ENCODE data around the gene H1-8. TPM values are rescaled to one million over a fixed set of nuclear protein-coding genes. Genes with fewer than 3 reads are reported as not detected.

H1-8 gene
- total RNA-seq, 5 donors from 2014 or later (not counting 1 experiment from before 2014, with no cell fraction given), result not detected

DNA sequence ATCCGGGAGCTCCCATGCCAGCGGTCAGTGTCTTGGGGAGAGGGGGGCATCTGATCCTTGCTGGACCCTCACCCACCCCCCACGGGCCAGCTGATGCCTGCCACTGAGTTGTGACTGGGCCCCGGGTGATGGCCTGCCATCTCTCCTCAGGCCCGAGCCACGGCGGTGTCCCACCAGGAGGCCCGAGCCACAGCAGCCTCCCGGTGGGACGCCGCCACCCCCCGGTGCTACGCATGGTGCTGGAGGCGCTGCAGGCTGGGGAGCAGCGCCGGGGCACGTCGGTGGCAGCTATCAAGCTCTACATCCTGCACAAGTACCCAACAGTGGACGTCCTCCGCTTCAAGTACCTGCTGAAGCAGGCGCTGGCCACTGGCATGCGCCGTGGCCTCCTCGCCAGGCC is 4.3 kb downstream of the H1-8 start:
- H3K27me3 Mint-ChIP-seq, result no peaks in the 10 kb centered on the region
- Histone ChIP-seq H3K4me3 (ENCODE audit: control insufficient read depth in 1 of 2, extremely low read depth in 1 of 2, low read length in 1 of 2) (no peak overlapping the region), H3K9me3 (no peaks in the 10 kb centered on the region), H3K27ac (ENCODE audit: low read length) (no peak overlapping the region), H3K36me3 (ENCODE audit: control insufficient read depth in 2 of 2, extremely low read depth in 1 of 2, insufficient read depth in 1 of 2, low read length in 1 of 2) (no peaks in the 10 kb centered on the region), H3K27me3 (replicated peaks in 1 of 2; ENCODE audit: control insufficient read depth in 2 of 2, extremely low read depth in 1 of 2, insufficient read depth in 2 of 2, low read length in 1 of 2) (peaks cover 0 to 13% of the 10 kb centered on the region in 2 experiments), H3K4me1 (ENCODE audit: control insufficient read depth in 1 of 2, extremely low read depth in 1 of 2, insufficient read depth in 2 of 2, low read length in 2 of 2) (no peaks in the 10 kb centered on the region)
- WGBS (ENCODE audit: insufficient coverage), result 91% methylated on average over 20 of the region's 24 CpGs
- no peaks in the 10 kb centered on the region for H3K4me1 Mint-ChIP-seq
- DNase-seq (no peak), ATAC-seq (replicated peaks in 1 of 4) (no peak)
- H3K27ac Mint-ChIP-seq, result no peak overlapping the region
- no peaks in the 10 kb centered on the region for H3K36me3 Mint-ChIP-seq
- no peaks in the 10 kb centered on the region for H3K9me3 Mint-ChIP-seq
- POLR2A ChIA-PET, result interaction anchor here in 1 of 2 donors (0.6 kb wide), 1 partner anchor 81 kb away, joined by 10 read pairs; no protein-coding TSS in a partner anchor
- no peak overlapping the region for H3K4me3 Mint-ChIP-seq
- CTCF ChIA-PET, result interaction anchor here in 1 of 2 donors (0.7 kb wide), 1 partner anchor 205 kb away, joined by 5 read pairs; no protein-coding TSS in a partner anchor

DNA sequence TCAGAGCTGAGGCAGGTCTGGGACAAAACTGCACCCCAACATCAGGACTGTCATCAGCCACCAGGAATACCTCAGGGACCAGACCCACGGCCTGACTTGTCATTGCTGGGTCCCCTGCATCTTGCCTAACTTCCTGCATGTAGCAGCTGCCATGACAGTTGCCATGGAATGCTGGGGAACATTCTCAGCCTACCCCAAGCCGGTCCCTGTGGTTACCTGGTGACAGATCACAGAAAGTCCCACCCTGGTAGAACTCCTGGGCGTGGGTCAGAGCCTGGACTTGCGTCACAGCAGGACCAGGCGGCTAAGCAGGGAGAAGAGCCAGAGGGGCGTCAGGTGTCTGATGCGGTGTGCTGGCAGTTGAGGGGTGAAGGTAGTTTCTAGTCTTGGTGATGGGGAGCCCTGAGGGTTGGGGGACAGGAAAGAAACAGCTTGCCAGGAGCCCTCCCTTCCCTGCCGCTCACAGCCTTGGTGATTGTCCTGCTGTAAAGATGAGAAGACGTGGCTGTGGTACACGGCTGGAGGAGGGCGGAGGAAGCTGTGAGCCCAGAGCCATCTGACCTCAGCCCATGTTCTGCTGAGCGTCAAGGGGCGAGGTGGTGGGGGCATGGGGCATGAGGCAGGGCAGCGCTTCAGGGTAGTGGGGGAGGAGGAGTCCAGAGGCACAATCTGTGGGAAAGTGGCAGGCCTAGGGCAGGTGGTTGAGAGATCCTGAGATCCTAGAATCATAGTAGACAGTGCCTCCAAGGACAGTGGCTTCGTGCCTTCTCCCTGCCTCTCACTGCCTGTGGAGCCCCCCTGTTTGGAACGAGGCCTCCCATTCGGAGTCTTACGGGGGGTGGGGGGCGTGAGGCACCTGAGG is 5.4 kb downstream of the H1-8 start:
- DNase-seq (no peak), ATAC-seq (replicated peaks in 1 of 4) (no peak)
- no peaks in the 10 kb centered on the region for H3K9me3 Mint-ChIP-seq
- ChIA-PET POLR2A (no interaction called here), CTCF (no interaction called here)
- Histone ChIP-seq H3K9me3 (no peaks in the 10 kb centered on the region), H3K27ac (ENCODE audit: low read length) (no peak overlapping the region), H3K36me3 (ENCODE audit: control insufficient read depth in 2 of 2, extremely low read depth in 1 of 2, insufficient read depth in 1 of 2, low read length in 1 of 2) (no peaks in the 10 kb centered on the region), H3K4me1 (ENCODE audit: control insufficient read depth in 1 of 2, extremely low read depth in 1 of 2, insufficient read depth in 2 of 2, low read length in 2 of 2) (no peaks in the 10 kb centered on the region), H3K4me3 (ENCODE audit: control insufficient read depth in 1 of 2, extremely low read depth in 1 of 2, low read length in 1 of 2) (no peak overlapping the region), H3K27me3 (replicated peaks in 1 of 2; ENCODE audit: control insufficient read depth in 2 of 2, extremely low read depth in 1 of 2, insufficient read depth in 2 of 2, low read length in 1 of 2) (peaks cover 0 to 21% of the 10 kb centered on the region in 2 experiments)
- no peaks in the 10 kb centered on the region for H3K27me3 Mint-ChIP-seq
- peaks cover 0 to 3% (median 0%) of the 10 kb centered on the region in 3 donors for H3K4me1 Mint-ChIP-seq
- no peak overlapping the region for H3K27ac Mint-ChIP-seq
- H3K4me3 Mint-ChIP-seq, result no peak overlapping the region
- WGBS (ENCODE audit: insufficient coverage), result 81% methylated on average over 15 of the region's 19 CpGs
- H3K36me3 Mint-ChIP-seq, result no peaks in the 10 kb centered on the region

DNA sequence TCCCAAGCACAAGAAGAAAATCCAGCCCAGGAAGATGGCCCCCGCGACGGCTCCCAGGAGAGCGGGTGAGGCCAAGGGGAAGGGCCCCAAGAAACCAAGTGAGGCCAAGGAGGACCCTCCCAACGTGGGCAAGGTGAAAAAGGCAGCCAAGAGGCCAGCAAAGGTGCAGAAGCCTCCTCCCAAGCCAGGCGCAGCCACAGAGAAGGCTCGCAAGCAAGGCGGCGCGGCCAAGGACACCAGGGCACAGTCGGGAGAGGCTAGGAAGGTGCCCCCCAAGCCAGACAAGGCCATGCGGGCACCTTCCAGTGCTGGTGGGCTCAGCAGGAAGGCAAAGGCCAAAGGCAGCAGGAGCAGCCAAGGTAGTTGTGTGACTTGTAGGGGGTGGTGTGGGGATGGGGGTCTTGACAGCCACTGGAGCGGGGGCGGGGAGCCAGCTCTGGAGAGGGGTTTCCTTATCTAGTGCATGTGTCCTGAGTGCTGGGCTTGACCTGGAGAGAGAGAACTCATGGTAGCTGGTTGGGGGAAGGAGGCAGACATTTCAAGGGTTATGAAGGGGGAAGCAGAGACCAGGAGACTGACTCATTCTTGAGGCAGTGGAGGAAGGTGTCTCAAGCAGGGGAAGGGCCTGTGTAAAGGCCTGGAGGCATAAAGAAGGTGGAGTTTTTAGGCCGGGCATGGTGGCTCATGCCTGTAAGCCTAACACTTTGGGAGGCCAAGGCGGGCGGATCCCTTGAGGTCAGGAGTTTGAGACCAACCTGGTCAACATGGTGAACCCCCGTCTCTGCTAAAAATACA is 6.2 kb downstream of the H1-8 start:
- CTCF ChIA-PET, result no interaction called here
- no peaks in the 10 kb centered on the region for H3K9me3 Mint-ChIP-seq
- no peak overlapping the region for H3K4me3 Mint-ChIP-seq
- Histone ChIP-seq H3K9me3 (no peaks in the 10 kb centered on the region), H3K4me1 (ENCODE audit: control insufficient read depth in 1 of 2, extremely low read depth in 1 of 2, insufficient read depth in 2 of 2, low read length in 2 of 2) (peaks cover 0 to 3% of the 10 kb centered on the region in 2 experiments), H3K4me3 (ENCODE audit: control insufficient read depth in 1 of 2, extremely low read depth in 1 of 2, low read length in 1 of 2) (no peak overlapping the region), H3K27ac (ENCODE audit: low read length) (no peak overlapping the region), H3K27me3 (replicated peaks in 1 of 2; ENCODE audit: control insufficient read depth in 2 of 2, extremely low read depth in 1 of 2, insufficient read depth in 2 of 2, low read length in 1 of 2) (peaks cover 0 to 23% of the 10 kb centered on the region in 2 experiments), H3K36me3 (ENCODE audit: control insufficient read depth in 2 of 2, extremely low read depth in 1 of 2, insufficient read depth in 1 of 2, low read length in 1 of 2) (no peaks in the 10 kb centered on the region)
- POLR2A ChIA-PET, result no interaction called here
- H3K27me3 Mint-ChIP-seq, result no peaks in the 10 kb centered on the region
- H3K27ac Mint-ChIP-seq, result no peak overlapping the region
- ATAC-seq (replicated peaks in 1 of 4) (no peak), DNase-seq (no peak)
- WGBS (ENCODE audit: insufficient coverage), result 98% methylated on average over 15 of the region's 18 CpGs
- no peaks in the 10 kb centered on the region for H3K36me3 Mint-ChIP-seq
- H3K4me1 Mint-ChIP-seq, result peaks cover 0 to 11% (median 8%) of the 10 kb centered on the region in 3 donors

DNA sequence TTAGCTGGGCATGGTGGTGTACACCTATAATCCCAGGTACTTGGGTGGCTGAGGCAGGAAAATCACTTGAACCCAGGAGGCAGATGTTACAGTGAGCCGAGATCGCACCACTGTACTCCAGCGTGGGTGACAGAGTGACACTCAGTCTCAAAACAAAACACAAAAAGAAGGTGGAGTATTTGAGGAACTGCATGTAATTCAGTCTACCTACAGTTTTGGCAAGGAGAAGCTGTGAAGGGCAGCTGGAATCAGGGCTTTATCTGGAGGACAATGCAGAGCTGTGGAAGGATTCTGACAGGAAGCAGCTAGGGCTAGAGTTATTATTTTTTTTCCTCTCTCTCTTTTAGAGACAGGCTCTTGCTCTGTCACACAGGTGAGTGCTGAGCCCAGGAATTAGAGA is 6.8 kb downstream of the H1-8 start:
- peaks cover 0 to 29% of the 10 kb centered on the region in 2 experiments for H3K27me3 ChIP-seq (replicated peaks in 1 of 2; ENCODE audit: control insufficient read depth in 2 of 2, extremely low read depth in 1 of 2, insufficient read depth in 2 of 2, low read length in 1 of 2)
- whole genome bisulfite sequencing (ENCODE audit: insufficient coverage), result no CpG with 5 or more reads among the region's 3 CpGs
- ATAC-seq (replicated peaks in 1 of 4) (no peak), DNase-seq (no peak)
- Mint-ChIP-seq H3K9me3 (no peaks in the 10 kb centered on the region), H3K4me3 (no peak overlapping the region), H3K27ac (no peak overlapping the region), H3K4me1 (peaks cover 0 to 17% (median 13%) of the 10 kb centered on the region in 3 donors), H3K36me3 (no peaks in the 10 kb centered on the region), H3K27me3 (no peaks in the 10 kb centered on the region)
- ChIA-PET POLR2A (no interaction called here), CTCF (no interaction called here)
- H3K36me3 ChIP-seq (ENCODE audit: control insufficient read depth in 2 of 2, extremely low read depth in 1 of 2, insufficient read depth in 1 of 2, low read length in 1 of 2), result no peaks in the 10 kb centered on the region
- peaks cover 0 to 7% of the 10 kb centered on the region in 2 experiments for H3K4me1 ChIP-seq (ENCODE audit: control insufficient read depth in 1 of 2, extremely low read depth in 1 of 2, insufficient read depth in 2 of 2, low read length in 2 of 2)
- H3K4me3 ChIP-seq (ENCODE audit: control insufficient read depth in 1 of 2, extremely low read depth in 1 of 2, low read length in 1 of 2), result no peak overlapping the region
- no peaks in the 10 kb centered on the region for H3K9me3 ChIP-seq
- H3K27ac ChIP-seq (ENCODE audit: low read length), result no peak overlapping the region

DNA sequence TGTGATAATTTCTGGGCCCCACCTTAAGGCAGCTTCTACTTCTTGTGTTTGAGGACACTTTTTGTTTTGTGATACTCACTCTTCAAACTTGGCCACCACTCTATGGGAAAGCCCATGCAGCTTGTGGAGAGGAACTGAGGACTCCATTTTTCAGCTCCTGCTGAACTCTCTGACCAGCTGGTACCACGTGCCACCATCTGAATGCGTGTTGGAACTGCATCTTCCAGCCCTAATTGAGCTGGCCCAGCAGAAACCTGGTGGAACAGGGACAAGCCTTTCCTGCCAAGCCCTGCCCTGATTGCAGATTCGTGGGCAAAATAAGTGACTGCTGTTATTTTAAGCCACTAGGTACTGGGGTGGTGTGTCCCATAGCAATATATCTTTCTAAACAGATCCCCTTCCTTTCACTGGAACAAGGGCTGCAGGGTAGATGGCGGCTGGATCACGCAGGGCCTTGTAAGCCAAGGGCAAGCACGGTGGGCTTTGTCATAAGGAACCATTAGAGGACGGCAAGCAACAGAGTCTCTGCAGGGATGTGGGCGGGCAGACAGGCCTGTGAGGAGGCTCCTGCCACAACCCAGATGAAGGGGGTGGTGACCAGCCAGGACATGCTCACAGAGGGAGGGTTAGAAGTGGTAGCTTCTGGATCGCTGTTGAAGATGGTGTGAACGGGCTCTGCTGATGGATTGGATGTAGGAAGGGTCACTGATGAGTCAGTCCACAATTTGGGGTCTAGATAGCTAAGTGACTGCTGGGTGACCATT is 9.5 kb downstream of the H1-8 start:
- Histone ChIP-seq H3K36me3 (ENCODE audit: control insufficient read depth in 2 of 2, extremely low read depth in 1 of 2, insufficient read depth in 1 of 2, low read length in 1 of 2) (no peaks in the 10 kb centered on the region), H3K4me3 (ENCODE audit: control insufficient read depth in 1 of 2, extremely low read depth in 1 of 2, low read length in 1 of 2) (no peak overlapping the region), H3K4me1 (ENCODE audit: control insufficient read depth in 1 of 2, extremely low read depth in 1 of 2, insufficient read depth in 2 of 2, low read length in 2 of 2) (peaks cover 0 to 15% of the 10 kb centered on the region in 2 experiments), H3K27me3 (replicated peaks in 1 of 2; ENCODE audit: control insufficient read depth in 2 of 2, extremely low read depth in 1 of 2, insufficient read depth in 2 of 2, low read length in 1 of 2) (peaks cover 0 to 41% of the 10 kb centered on the region in 2 experiments), H3K9me3 (no peaks in the 10 kb centered on the region), H3K27ac (ENCODE audit: low read length) (no peak overlapping the region)
- Mint-ChIP-seq H3K4me1 (peaks cover 0 to 18% (median 15%) of the 10 kb centered on the region in 3 donors), H3K9me3 (no peaks in the 10 kb centered on the region), H3K27me3 (no peaks in the 10 kb centered on the region), H3K27ac (no peak overlapping the region), H3K36me3 (no peaks in the 10 kb centered on the region), H3K4me3 (no peak overlapping the region)
- ChIA-PET POLR2A (no interaction called here), CTCF (no interaction called here)
- 89% methylated on average over 9 of the region's 10 CpGs for WGBS (ENCODE audit: insufficient coverage)
- no peak for DNase-seq
- no peak for ATAC-seq (replicated peaks in 1 of 4)

DNA sequence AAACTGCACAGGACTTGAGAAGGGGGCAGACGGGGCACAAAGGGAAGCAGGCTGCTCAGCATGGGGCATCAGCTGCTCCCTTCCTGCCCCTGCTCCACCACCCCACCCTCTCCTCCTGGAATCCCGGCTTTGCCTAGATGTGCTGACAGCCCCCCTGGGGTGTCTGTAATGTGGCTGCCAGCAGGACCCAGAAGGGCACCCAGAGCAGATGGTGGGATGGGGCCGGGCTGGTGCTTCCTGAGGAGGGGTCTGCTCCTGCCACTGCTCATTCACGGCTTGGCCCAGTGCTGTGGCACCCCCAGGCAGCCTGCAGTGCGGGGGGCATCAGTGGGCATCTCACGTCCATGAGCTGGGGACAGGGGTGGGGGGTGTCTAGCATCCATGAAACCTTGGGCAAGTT is 10.2 kb downstream of the H1-8 start:
- peaks cover 0 to 2% of the 10 kb centered on the region in 2 donors for H3K27me3 Mint-ChIP-seq
- no peak overlapping the region for H3K27ac ChIP-seq (ENCODE audit: low read length)
- peaks cover 0 to 24% (median 20%) of the 10 kb centered on the region in 3 donors for H3K4me1 Mint-ChIP-seq
- H3K36me3 ChIP-seq (ENCODE audit: control insufficient read depth in 2 of 2, extremely low read depth in 1 of 2, insufficient read depth in 1 of 2, low read length in 1 of 2), result no peaks in the 10 kb centered on the region
- WGBS (ENCODE audit: insufficient coverage), result 60% methylated on average over 2 of the region's 6 CpGs
- CTCF ChIA-PET, result interaction anchor here in 1 of 2 donors (0.7 kb wide), 1 partner anchor 378 kb away, joined by 5 read pairs; no protein-coding TSS in a partner anchor
- H3K4me3 ChIP-seq (ENCODE audit: control insufficient read depth in 1 of 2, extremely low read depth in 1 of 2, low read length in 1 of 2), result no peak overlapping the region
- no peaks in the 10 kb centered on the region for H3K9me3 Mint-ChIP-seq
- H3K4me1 ChIP-seq (ENCODE audit: control insufficient read depth in 1 of 2, extremely low read depth in 1 of 2, insufficient read depth in 2 of 2, low read length in 2 of 2), result peaks cover 0 to 22% of the 10 kb centered on the region in 2 experiments
- peaks cover 0 to 36% of the 10 kb centered on the region in 2 experiments for H3K27me3 ChIP-seq (replicated peaks in 1 of 2; ENCODE audit: control insufficient read depth in 2 of 2, extremely low read depth in 1 of 2, insufficient read depth in 2 of 2, low read length in 1 of 2)
- no peak for DNase-seq
- no peak overlapping the region for H3K27ac Mint-ChIP-seq
- ATAC-seq (replicated peaks in 1 of 4), result no peak
- H3K9me3 ChIP-seq, result no peaks in the 10 kb centered on the region
- no peak overlapping the region for H3K4me3 Mint-ChIP-seq
- POLR2A ChIA-PET, result no interaction called here
- peaks cover 4% of the 10 kb centered on the region for H3K36me3 Mint-ChIP-seq
